Measurements from ENCODE around the gene UTP18. TPM values are rescaled to one million over a fixed set of nuclear protein-coding genes. Genes with fewer than 3 reads are reported as not detected.
A peak's percentile ranks its signal among the peaks of the same experiment; 100 is the strongest.
"Not testable (repeated sequence)": the region's sequence is repeated elsewhere in the genome, so short reads cannot be mapped to it uniquely, and the experiment has no call there.

The UTP18 gene
- total RNA-seq (ENCODE audit: insufficient read depth, low replicate concordance): 15.9 TPM

DNA sequence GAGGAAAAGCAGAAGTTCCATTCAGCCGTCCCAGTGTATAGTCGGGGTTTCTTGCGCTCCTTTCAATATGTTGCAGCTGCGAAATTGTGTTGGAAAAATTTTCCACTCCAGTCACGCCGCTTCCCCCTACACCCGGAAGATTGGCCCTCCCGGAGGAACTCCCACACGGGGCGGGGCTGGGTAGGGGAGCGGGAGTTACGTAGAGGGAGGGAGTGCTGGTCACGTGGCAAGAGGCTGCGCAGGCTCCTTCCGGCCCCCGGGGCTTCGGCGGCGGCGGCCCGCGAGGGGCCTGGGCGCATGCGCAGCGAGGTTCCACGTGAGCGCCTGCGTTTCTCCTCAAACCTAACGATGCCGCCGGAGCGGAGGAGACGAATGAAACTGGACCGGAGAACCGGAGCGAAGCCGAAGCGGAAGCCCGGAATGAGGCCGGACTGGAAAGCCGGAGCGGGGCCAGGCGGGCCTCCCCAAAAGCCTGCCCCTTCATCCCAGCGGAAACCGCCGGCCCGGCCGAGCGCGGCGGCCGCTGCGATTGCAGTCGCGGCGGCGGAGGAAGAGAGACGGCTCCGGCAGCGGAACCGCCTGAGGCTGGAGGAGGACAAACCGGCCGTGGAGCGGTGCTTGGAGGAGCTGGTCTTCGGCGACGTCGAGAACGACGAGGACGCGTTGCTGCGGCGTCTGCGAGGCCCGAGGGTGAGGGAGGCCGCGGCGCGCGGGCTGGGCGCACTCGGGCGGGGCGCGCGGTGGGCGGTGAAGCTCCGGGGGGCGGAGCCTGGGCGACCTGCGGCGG, at the start of gene UTP18:
Gene UTP18 (plus strand): TSS at position 310 of the 787 bp plus-strand sequence. CDS start 39 bp downstream, at position 349.
- peak; percentile 99 for DNase-seq (ENCODE audit: low spot score)

DNA sequence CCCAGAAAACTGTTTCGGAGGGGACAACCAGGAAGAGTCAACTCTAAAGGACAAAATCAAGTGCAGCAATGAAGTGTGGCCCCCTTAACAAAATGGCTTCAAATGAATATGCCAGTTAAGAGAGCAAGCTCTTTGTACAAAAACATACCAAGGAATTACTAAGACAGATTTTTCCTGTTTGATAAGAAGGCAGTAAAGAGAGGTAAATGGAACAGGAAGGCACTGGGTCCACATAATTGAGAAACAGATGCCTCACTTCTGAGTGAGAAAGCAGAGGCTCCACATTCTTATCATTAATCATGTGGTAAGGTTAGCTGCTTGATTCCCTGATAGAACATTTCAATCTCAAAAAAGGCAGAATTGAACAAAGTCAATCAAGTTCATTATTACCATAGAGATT, 45.4 kb upstream of the UTP18 start:
- DNase-seq (ENCODE audit: low spot score): no peak

DNA sequence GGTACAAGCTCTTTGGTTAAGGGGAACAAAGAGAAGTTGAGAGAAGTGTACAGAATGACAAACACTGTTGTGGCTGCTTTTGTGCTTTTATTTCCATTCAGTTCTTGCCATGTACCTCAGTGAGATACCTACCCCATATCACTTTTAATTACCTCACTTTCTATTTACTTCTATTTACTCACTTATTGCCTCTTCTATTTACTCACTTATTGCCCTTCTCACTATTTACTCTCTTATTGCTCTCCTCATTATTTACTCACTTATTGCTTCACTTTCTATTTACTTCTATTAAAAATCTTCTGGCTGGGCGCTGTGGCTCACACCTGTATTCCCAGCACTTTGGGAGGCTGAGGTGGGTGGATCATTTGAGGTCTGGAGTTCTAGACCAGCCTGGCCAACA, 42.4 kb upstream of the UTP18 start:
- DNase-seq (ENCODE audit: low spot score): no peak

GRCh38 chr17:51221322-51221721, 39.0 kb upstream of the UTP18 start:
- no peak for DNase-seq (ENCODE audit: low spot score)

DNA sequence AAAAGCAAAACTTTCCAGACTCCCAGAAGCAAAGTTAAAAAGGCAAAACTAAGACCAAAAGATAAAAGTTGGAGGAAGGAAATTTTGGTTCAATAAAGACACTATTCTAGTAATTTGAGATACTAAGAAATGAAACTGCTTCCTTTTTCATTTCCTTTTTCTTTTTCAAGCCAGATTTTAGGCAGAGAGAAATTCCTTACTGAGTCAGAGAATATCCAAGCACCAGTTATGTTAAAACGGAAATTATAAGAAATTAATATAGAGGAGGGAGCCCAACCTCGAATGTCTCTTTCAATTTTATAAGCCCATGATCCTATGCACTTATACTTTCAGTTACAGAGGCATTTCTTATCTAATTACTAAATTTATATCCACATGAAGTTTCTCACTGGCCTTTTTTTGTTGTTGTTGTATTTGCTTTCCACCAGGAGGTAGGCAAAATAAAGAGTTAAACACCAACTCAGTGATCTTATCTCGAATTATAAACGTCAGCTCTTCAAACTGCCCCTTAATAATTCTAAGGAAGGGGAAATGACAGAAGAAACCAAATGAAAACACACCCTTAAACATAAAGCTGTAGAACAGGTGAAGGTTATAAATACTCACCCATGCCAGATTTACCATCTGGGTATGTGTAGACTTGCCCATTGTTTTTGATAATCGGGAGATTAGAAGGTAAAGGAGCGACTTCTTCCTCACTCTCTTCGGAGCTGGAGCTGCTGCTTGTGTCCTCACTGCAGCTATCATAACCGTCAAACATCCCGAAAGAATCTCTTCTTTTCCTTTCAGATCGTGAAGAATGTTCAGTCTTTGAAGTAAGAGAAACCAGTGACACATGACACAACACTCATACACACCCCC, 35.7 kb upstream of the UTP18 start:
- DNase-seq (ENCODE audit: low spot score): no peak

- DNase-seq (ENCODE audit: low spot score): not testable (repeated sequence)
These were observed 34.8 kb upstream of the UTP18 start for GRCh38 chr17:51225523-51225922.

DNA sequence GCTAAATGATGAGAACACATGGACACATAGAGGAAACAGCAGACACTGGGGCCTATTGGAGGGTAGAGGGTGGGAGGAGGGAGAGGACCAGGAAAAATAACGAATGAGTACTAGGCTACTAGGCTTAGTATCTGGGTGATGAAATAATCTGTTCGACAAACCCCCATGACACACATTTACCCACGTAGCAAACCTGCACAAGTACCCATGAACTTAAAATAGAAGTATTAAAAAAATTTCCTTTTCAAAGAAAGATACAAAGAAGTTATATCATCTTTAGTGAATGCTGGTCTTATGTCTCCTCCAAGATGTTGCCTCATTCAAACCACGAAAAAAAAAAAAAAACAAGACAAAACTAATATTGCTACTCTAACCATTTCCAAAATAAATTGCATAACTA, 32.2 kb upstream of the UTP18 start:
- DNase-seq (ENCODE audit: low spot score): no peak

DNA sequence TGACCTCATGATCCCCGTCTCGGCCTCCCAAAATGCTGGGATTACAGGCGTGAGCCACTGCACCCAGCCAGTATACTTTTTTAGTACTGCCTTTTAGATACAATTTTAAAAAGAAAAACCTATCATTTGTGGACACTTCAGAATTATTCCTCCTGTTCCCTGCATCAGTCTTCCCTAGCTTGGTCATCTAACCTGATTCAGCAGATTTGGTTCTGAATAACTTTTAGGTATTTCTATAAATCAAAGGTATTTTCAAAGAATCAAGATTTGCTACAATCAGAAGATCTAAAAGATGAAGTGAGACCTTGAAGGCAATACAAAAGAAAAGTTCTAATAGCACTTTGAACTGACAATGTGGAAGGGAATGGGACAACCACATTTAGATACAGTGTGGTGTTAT, 30.5 kb upstream of the UTP18 start:
- DNase-seq (ENCODE audit: low spot score): no peak

- DNase-seq (ENCODE audit: low spot score): no peak
These were observed 30.0 kb upstream of the UTP18 start for GRCh38 chr17:51230306-51230705.

DNA sequence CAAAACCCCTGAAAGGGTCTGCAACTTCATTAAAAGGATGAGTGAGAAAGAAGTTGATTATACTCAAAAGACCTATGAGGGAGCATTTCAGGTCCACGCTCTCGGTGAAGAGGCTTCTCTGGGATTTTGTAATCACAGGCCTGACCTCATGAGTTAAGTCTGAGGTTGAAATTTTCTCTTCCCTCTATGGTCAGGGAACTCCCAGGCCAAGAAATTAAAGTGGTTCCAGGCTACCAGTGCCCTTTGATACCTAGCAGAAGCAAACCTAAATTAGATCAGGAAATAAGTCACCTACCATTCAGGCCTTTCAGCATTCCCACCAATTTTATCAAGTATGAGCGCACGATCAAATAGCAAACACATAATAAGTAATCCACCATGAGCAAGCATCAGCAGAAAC, 28.3 kb upstream of the UTP18 start:
- DNase-seq (ENCODE audit: low spot score): no peak

GRCh38 chr17:51234162-51234561, 26.2 kb upstream of the UTP18 start:
- no peak for DNase-seq (ENCODE audit: low spot score)

- DNase-seq (ENCODE audit: low spot score): no peak
These were observed 22.0 kb upstream of the UTP18 start for GRCh38 chr17:51238255-51238887.

DNA sequence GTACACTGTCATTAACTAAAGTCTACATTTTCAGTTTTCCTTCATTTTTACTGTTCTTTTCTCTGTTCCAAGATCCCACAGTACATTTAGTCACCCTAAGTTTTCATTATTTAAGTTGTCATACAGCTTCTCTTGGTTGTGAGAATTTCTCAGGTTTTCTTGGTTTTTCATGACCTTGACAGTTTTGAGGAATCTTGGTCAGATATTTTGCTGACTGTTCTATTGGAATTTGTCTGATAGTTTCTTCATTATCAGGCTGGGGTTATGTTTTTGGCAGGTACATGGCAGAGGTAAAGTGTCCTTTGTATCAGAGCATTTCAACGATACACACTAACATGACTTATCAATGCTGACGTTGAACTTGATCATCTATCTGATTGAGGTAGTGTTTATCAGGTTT, 20.1 kb upstream of the UTP18 start:
- no peak for DNase-seq (ENCODE audit: low spot score)

GRCh38 chr17:51244041-51244440, 16.3 kb upstream of the UTP18 start:
- DNase-seq (ENCODE audit: low spot score): no peak

DNA sequence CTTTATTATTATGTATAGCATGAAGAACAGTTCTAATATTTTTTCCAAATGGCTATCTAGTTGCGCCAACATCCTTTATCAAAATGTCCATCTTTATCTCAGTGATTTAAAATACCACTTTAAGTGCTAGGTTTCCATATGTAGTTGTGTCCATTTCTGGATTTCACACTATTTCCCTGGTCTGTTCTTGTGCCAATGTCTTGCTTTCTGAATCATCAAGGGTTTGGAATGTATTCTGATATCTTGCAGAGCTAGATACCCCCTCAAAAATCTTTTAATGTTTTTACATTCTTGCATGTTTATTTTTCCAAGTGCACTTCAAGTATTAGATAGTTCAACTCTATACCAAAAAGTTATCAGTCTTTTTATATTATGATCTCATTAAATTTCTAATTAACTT, 14.8 kb upstream of the UTP18 start:
- DNase-seq (ENCODE audit: low spot score): peak; percentile 45

GRCh38 chr17:51250314-51250840, 10.0 kb upstream of the UTP18 start:
- DNase-seq (ENCODE audit: low spot score): no peak

DNA sequence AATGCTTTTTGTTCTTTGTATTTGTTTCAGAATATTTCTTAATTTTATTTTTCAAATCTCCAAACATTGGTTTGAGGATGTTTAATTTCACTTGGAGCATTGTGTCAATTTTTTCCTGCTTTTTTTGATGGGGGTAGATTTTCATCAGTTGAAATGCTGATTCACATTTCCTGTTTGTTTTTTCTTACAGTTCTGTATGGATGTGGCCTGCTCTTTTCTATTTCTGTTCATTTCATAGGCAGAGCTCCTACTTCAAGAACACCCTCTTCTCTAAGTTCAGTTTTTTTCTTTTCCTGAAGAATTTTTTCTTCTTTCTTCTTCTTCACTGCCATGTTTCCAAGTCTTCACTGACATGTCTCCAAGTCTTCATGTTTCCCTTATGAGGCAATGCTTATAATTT, 9.3 kb upstream of the UTP18 start:
- DNase-seq (ENCODE audit: low spot score): no peak

- DNase-seq (ENCODE audit: low spot score): no peak
These were observed 4.7 kb upstream of the UTP18 start for GRCh38 chr17:51255673-51256072.

- DNase-seq (ENCODE audit: low spot score): no peak
These were observed 4.2 kb upstream of the UTP18 start for GRCh38 chr17:51256101-51256500.

DNA sequence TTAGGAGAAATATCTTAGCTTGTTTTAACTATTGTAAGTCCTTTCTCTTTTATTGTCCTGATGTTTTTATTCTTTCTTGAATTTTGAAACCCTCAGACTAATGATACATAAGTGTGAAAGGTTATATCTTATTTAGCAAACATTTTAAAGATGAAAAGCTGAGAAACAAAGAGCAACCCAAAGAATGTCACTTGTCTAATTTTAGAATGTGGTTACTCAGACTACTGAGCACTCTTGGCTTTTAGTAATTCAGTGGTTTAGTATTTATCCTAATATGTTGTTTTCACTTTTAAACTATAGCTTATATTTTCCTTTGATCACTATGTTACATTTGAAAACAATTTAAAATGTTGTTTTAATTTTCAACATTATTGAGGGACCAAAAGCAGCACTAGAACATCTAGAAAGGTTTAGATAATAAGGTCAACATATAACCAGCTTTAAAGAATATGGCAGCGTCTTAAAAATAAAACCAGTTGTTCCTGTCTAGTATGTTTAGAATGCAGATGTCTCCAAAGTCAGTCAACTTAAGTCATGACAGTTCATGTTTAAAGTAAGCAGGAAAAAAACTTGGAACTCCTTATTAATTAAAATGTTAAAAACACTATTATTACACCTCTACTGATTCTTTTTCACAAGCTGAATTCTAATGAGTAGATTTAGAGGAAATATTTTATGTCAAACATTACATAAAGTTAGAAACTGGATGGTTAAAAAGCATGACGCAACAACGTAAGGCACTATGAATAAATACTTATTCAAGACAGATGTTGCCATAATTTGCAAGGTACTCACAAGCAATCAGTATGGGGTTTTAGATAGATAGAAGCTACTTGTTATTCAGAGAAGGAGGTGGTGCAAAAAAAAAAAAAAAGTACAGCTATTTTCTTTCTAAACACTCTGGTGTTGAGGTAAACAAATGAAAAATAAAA, 2.9 kb upstream of the UTP18 start:
- no peak for DNase-seq (ENCODE audit: low spot score)

Data from umbilical cord (tissue), 2 donors.